K562 (cell line): ENCODE data around the gene DEPDC1B. TPM values are rescaled to one million over a fixed set of nuclear protein-coding genes. Genes with fewer than 3 reads are reported as not detected.

ENCODE experiments used
- ATAC-seq: fragments of 200-7000 bp; cut with Tn5 transposase; 3 replicates; pipeline ENCODE4 v1.9.1; 2020; ENCODE audit warnings: moderate library complexity
- BruUV-seq: library from RNA; stranded (reverse); fragments of 400-500 nt; replicated peaks from 2 replicates; lab custom pipeline; 2021; lab: Mats Ljungman, UMichigan
- CTCF ChIA-PET: fragments of 300-600 bp; formaldehyde crosslinking; extraction: SDS; loops from one replicate; lab custom pipeline; 2021; ENCODE audit warnings: low intra/inter-chr PET ratio; lab: Yijun Ruan, JAX
- POLR2A ChIA-PET: fragments of 300-600, 350-650 bp; sonication (Branson Sonifier 250); formaldehyde crosslinking; extraction: SDS; loops from one replicate; lab custom pipeline; 2021; ENCODE audit warnings: antibody characterized with exemption, inconsistent platforms; lab: Yijun Ruan, JAX
- DNase-seq, 4 experiments: peaks; one replicate each; pipeline versions ENCODE4 v3.0.0 to v3.0.0-alpha.2; 2011 to 2018; ENCODE audit warnings: low spot score in 3 of 4, mixed read lengths in 3 of 4; ENCODE audit errors: extremely low read depth in 1 of 4
- FAIRE-seq: peaks from 2 replicates; lab custom pipeline; 2011; peaks lifted over from hg19 to GRCh38; lab: Jason Lieb, UNC
- H2AFZ ChIP-seq: 2 replicates; pipeline ENCODE4 v1.6.0; 2011; ENCODE audit warnings: low read depth, low read length, control low read depth, inconsistent platforms
- H3K27ac ChIP-seq: fragments of 200-600 bp; 3 replicates; pipeline ENCODE4 v1.8.0; 2011; ENCODE audit warnings: low read depth, mild to moderate bottlenecking, control low read depth, inconsistent platforms, low read length, moderate library complexity, mixed read lengths; ENCODE audit errors: extremely low read depth
- H3K27me3 ChIP-seq, 2 experiments: fragments of 300-600 bp in 1 of 2; 2 replicates in 1 of 2; 3 replicates in 1 of 2; pipeline versions ENCODE4 v1.6.0 to v1.8.0; 2011; ENCODE audit warnings: inconsistent platforms in 2 of 2, low read length in 2 of 2, mild to moderate bottlenecking in 1 of 2, mixed read lengths in 1 of 2, moderate library complexity in 1 of 2; ENCODE audit not compliant: control insufficient read depth in 2 of 2, insufficient read depth in 2 of 2
- H3K36me3 ChIP-seq: fragments of 300-600 bp; 3 replicates; pipeline ENCODE4 v1.8.0; 2011; ENCODE audit warnings: mild to moderate bottlenecking, low read length, inconsistent platforms; ENCODE audit not compliant: control insufficient read depth, insufficient read depth
- H3K4me1 ChIP-seq, 2 experiments: fragments of 200-600 bp in 1 of 2; replicated peaks in 1 of 2; 2 replicates in 1 of 2; 3 replicates in 1 of 2; pipeline versions ENCODE4 v1.5.1 to v1.8.0; 2011; ENCODE audit warnings: inconsistent platforms in 2 of 2, low read length in 2 of 2, mild to moderate bottlenecking in 1 of 2, mixed read lengths in 1 of 2, moderate library complexity in 1 of 2; ENCODE audit not compliant: control insufficient read depth in 2 of 2, insufficient read depth in 2 of 2
- H3K4me2 ChIP-seq: 2 replicates; pipeline ENCODE4 v1.6.1; 2011; ENCODE audit warnings: low read length, control low read depth, inconsistent platforms, mixed read lengths; ENCODE audit not compliant: insufficient read depth
- H3K4me3 ChIP-seq: fragments of 200-600 bp; sonication (generic), shearing (Covaris generic); 2 replicates; pipeline ENCODE4 v1.5.1; 2016; ENCODE audit warnings: control low read depth, inconsistent platforms
- H3K79me2 ChIP-seq: fragments of 200-600 bp; 3 replicates; pipeline ENCODE4 v1.8.0; 2011; ENCODE audit warnings: low read length, inconsistent platforms; ENCODE audit not compliant: control insufficient read depth, insufficient read depth
- H3K9ac ChIP-seq, 2 experiments: 2 replicates each; pipeline versions ENCODE4 v1.6.0 to v1.6.1; 2011; ENCODE audit warnings: low read depth in 2 of 2, low read length in 2 of 2, control low read depth in 1 of 2, inconsistent platforms in 1 of 2, mild to moderate bottlenecking in 1 of 2, mixed read lengths in 1 of 2; ENCODE audit not compliant: insufficient read depth in 1 of 2
- H3K9me1 ChIP-seq: one replicate; pipeline ENCODE4 v1.6.0; 2011; ENCODE audit warnings: inconsistent platforms, mild to moderate bottlenecking, low read length, moderate library complexity; ENCODE audit not compliant: control insufficient read depth, insufficient read depth
- H3K9me3 ChIP-seq: replicated peaks from 2 replicates; pipeline ENCODE4 v1.5.1; 2011; ENCODE audit warnings: low read depth, low read length, inconsistent platforms; ENCODE audit not compliant: control insufficient read depth, insufficient read depth
- H4K20me1 ChIP-seq: replicated peaks from 2 replicates; pipeline ENCODE4 v1.6.1; 2011; ENCODE audit warnings: low read length, inconsistent platforms, mixed read lengths; ENCODE audit not compliant: control insufficient read depth, insufficient read depth
- ATF7 ChIP-seq: fragments of 450-650 bp; IDR thresholded peaks from 2 replicates; pipeline ENCODE4 v1.7.1; 2014; ENCODE audit warnings: mild to moderate bottlenecking, moderate library complexity
- CEBPG ChIP-seq, 3 experiments: fragments of 200-800 bp in 1 of 3; sonication (Bioruptor generic) in 1 of 3; sonication (generic) in 1 of 3; formaldehyde crosslinking in 1 of 3; IDR thresholded peaks in 2 of 3; conservative IDR thresholded peaks in 1 of 3; 2 replicates each; pipeline versions ENCODE4 v1.6.1 to v1.8.0; 2016 to 2022; ENCODE audit warnings: missing compliant biosample characterization in 2 of 3, missing genetic modification characterization in 2 of 3, mild to moderate bottlenecking in 1 of 3, missing genetic modification reagents in 1 of 3
- GATA2 ChIP-seq: sonication (generic); formaldehyde crosslinking; IDR thresholded peaks from 2 replicates; pipeline ENCODE4 v1.4.0; 2020; ENCODE audit warnings: mild to moderate bottlenecking, missing genetic modification reagents
- ZNF561 ChIP-seq: fragments of 450-650 bp; formaldehyde crosslinking; conservative IDR thresholded peaks from 2 replicates; pipeline ENCODE4 v1.4.0; 2020; ENCODE audit warnings: mild to moderate bottlenecking, moderate library complexity
- WGBS: fragments of 100-300 bp; shearing (Covaris generic); methylation state at CpG from one replicate; pipeline ENCODE4 v1.1.6; 2016; ENCODE audit warnings: low coverage, mixed read lengths; ENCODE audit not compliant: insufficient coverage; ENCODE audit errors: missing lambda C conversion rate; 5-methylcytosine and 5-hydroxymethylcytosine counted together
- in situ Hi-C: fragments of 300-500 bp; cut with MboI; formaldehyde crosslinking; loops from 4 replicates; pipeline ENCODE4 v1.15.0; 2018; ENCODE audit warnings: inconsistent platforms, mixed read lengths
- intact Hi-C: fragments of 100-400 bp; cut with micrococcal nuclease; formaldehyde crosslinking; loops from 2 replicates; pipeline ENCODE4 v1.14.2; 2022
- polyA plus RNA-seq, 8 experiments: library from polyadenylated mRNA; depleted of rRNA in 4 of 8; stranded (reverse) in 5 of 8; unstranded in 3 of 8; fragments of >200 nt; fragmentation: Nextera tagmentation in 2 of 8; fragmentation: Illumina TruSeq in 1 of 8; extraction: Ambion mirVana in 2 of 8; extraction: Trizol in 1 of 8; gene quantifications; 2 replicates each; pipeline versions ENCODE4 v1.2.1 to v1.2.3, GENCODE V29; 2011 to 2014; ENCODE audit warnings: inconsistent platforms in 1 of 8, missing spikeins in 1 of 8
- total RNA-seq, 7 experiments: library from RNA; depleted of rRNA in 6 of 7; stranded (reverse); fragments of >200 nt in 6 of 7; fragmentation: Illumina TruSeq in 2 of 7; extraction: Trizol in 2 of 7; gene quantifications; 2 replicates each; pipeline versions ENCODE4 v1.2.1 to v1.2.3, GENCODE V29; 2011 to 2021; ENCODE audit warnings: low replicate concordance in 1 of 7
- TF ChIP-seq, protein P1 (sequence below), 2 experiments: fragments of 450-650 bp in 1 of 2; sonication (generic) in 1 of 2; formaldehyde crosslinking in 1 of 2; IDR thresholded peaks in 1 of 2; conservative IDR thresholded peaks in 1 of 2; 2 replicates each; pipeline versions ENCODE4 v1.6.1 to v1.8.1; 2016 to 2023; ENCODE audit warnings: mild to moderate bottlenecking in 2 of 2, moderate library complexity in 2 of 2, inconsistent platforms in 1 of 2, missing genetic modification reagents in 1 of 2

Gene DEPDC1B
- total and polyA plus RNA-seq, 9 of the 15 experiments (the other 6 are each of a cell fraction or from before 2014, with no cell fraction given): 36.0 to 67.2 (median 44.5) TPM

GRCh38 chr5:60690326-60690725 lies 9.6 kb downstream of the DEPDC1B start:
- CTCF ChIA-PET: no interaction called here
- in situ Hi-C loops (loop anchor here (25.0 kb wide), 1 partner anchor 247 kb away; the partner anchor contains the start of genes ERCC8 and NDUFAF2), intact Hi-C loops (no loop called here)
- no TSS peak for BruUV-seq
- H2AFZ ChIP-seq: no peak overlapping the region
- peaks cover 3% of the 10 kb centered on the region; the same call in 1 of the 2 replicates for H4K20me1 ChIP-seq
- no peak overlapping the region for H3K27ac ChIP-seq
- H3K4me3 ChIP-seq: no peak overlapping the region
- WGBS: 64% methylated on average over 4 of the region's 4 CpGs
- H3K27me3 ChIP-seq: no peaks in the 10 kb centered on the region
- FAIRE-seq (no peak), ATAC-seq (no peak), DNase-seq (no peak)
- H3K4me1 ChIP-seq: peaks cover 0 to 21% of the 10 kb centered on the region in 2 experiments; a peak in 3 of 5 replicates
- no peak overlapping the region for H3K9ac ChIP-seq
- peaks cover 23% of the 10 kb centered on the region for H3K36me3 ChIP-seq
- POLR2A ChIA-PET: interaction anchor here (2.0 kb wide), 1 partner anchor 10 kb away, joined by 10 read pairs; the partner anchor contains the start of gene DEPDC1B
- TF ChIP-seq ATF7 (peak; percentile 14; the same call in 1 of the 2 replicates), CEBPG (CRISPR knock-in tag; IDR thresholded peaks at IDR 0.05) (no peak), CEBPG (tag; conservative IDR thresholded peaks at IDR 0.05 in 1 of 2, IDR thresholded peaks at IDR 0.05 in 1 of 2) (0 out of 4 replicates have a peak, but pooled peaks of 1 of the 2 experiments have one; percentile 13), GATA2 (CRISPR knock-in tag) (no peak), ZNF561 (CRISPR knock-in tag) (no peak)
- TF ChIP-seq, protein P1, sequence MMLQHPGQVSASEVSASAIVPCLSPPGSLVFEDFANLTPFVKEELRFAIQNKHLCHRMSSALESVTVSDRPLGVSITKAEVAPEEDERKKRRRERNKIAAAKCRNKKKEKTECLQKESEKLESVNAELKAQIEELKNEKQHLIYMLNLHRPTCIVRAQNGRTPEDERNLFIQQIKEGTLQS (IDR thresholded peaks at IDR 0.05): peak; percentile 42
- TF ChIP-seq, protein P1 (CRISPR knock-in tag; conservative IDR thresholded peaks at IDR 0.05): no peak
- 0 out of 2 replicates have a peak, but pooled peaks cover 2% of the 10 kb centered on the region for H3K9me3 ChIP-seq
- H3K9me1 ChIP-seq: no peaks in the 10 kb centered on the region
- H3K4me2 ChIP-seq: no peak overlapping the region
- peaks cover 92% of the 10 kb centered on the region for H3K79me2 ChIP-seq
